Neural crest cell (in vitro differentiated cells): ENCODE data around the gene ARHGAP15. TPM values are rescaled to one million over a fixed set of nuclear protein-coding genes. Genes with fewer than 3 reads are reported as not detected.

ENCODE experiments used
- DNase-seq: peaks from one replicate; pipeline ENCODE4 v3.0.0; 2021; ENCODE audit warnings: low read depth, mixed read lengths, low spot score
- H3K27ac Mint-ChIP-seq: one replicate; pipeline ENCODE4 v1.8.0; 2021; ENCODE audit warnings: mild to moderate bottlenecking, mixed read lengths; ENCODE audit not compliant: unreplicated experiment
- H3K27me3 Mint-ChIP-seq: 2 replicates; pipeline ENCODE4 v1.8.0; 2021; ENCODE audit warnings: low read depth, mild to moderate bottlenecking, mixed read lengths
- H3K36me3 Mint-ChIP-seq: 2 replicates; pipeline ENCODE4 v1.8.0; 2021; ENCODE audit warnings: low read depth, mild to moderate bottlenecking, mixed read lengths
- H3K4me1 Mint-ChIP-seq: 2 replicates; pipeline ENCODE4 v1.8.0; 2021; ENCODE audit warnings: mixed read lengths
- H3K4me3 Mint-ChIP-seq: one replicate; pipeline ENCODE4 v1.8.0; 2021; ENCODE audit warnings: mild to moderate bottlenecking, mixed read lengths
- H3K9me3 Mint-ChIP-seq: 2 replicates; pipeline ENCODE4 v1.8.0; 2021; ENCODE audit warnings: mixed read lengths
- total RNA-seq: library from RNA; stranded (reverse); gene quantifications from 2 replicates; pipeline ENCODE4 v1.2.1, GENCODE V29; 2021
- TF ChIP-seq, protein P1 (sequence below): fragments of 200-600 bp; sonication (generic); conservative IDR thresholded peaks from 2 replicates; pipeline ENCODE4 v1.5.0; 2021; ENCODE audit warnings: antibody characterized with exemption, mild to moderate bottlenecking

Gene ARHGAP15
- total RNA-seq, 1 donor from 2014 or later, result 2.8 TPM

DNA sequence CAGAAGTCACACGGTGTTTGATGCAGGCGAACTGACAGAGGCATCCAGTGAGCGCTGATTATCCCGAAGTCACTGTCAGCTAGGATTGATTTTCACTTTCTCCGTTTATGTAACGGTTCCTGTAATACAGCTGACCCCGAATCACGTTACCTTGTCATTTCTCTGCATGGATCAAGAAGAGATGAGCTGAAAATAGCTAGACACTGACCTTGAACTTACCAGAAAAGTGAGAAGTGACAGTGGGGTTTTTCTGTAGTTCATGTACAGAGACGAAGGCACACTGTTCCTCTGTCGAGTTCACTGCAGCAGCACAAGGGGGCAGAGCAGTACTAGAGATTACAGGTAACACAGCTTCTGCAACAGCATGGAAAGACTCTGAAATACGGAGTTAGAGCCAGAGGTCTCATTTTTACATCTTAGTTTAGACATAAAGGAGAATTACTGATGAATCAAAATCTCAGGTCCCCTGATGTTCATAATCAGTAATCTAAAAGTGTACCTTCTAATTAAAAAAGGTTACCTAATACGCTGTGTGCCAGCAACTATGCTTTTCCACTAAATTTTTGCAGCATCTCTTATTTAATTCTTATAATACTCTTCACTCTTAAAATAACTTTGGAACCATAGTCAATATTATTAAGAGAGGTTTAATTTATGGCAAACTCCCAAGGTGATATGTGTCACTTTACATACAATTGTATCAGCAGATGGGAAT, 33.1 kb downstream of the ARHGAP15 start:
- peak; percentile 24 for DNase-seq
- Mint-ChIP-seq H3K27ac (no peak overlapping the region), H3K4me1 (peaks cover 13% of the 10 kb centered on the region), H3K4me3 (no peak overlapping the region), H3K27me3 (peaks cover 3% of the 10 kb centered on the region), H3K9me3 (no peaks in the 10 kb centered on the region), H3K36me3 (no peaks in the 10 kb centered on the region)
- TF ChIP-seq, protein P1, sequence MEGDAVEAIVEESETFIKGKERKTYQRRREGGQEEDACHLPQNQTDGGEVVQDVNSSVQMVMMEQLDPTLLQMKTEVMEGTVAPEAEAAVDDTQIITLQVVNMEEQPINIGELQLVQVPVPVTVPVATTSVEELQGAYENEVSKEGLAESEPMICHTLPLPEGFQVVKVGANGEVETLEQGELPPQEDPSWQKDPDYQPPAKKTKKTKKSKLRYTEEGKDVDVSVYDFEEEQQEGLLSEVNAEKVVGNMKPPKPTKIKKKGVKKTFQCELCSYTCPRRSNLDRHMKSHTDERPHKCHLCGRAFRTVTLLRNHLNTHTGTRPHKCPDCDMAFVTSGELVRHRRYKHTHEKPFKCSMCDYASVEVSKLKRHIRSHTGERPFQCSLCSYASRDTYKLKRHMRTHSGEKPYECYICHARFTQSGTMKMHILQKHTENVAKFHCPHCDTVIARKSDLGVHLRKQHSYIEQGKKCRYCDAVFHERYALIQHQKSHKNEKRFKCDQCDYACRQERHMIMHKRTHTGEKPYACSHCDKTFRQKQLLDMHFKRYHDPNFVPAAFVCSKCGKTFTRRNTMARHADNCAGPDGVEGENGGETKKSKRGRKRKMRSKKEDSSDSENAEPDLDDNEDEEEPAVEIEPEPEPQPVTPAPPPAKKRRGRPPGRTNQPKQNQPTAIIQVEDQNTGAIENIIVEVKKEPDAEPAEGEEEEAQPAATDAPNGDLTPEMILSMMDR, result peak; percentile 79

DNA sequence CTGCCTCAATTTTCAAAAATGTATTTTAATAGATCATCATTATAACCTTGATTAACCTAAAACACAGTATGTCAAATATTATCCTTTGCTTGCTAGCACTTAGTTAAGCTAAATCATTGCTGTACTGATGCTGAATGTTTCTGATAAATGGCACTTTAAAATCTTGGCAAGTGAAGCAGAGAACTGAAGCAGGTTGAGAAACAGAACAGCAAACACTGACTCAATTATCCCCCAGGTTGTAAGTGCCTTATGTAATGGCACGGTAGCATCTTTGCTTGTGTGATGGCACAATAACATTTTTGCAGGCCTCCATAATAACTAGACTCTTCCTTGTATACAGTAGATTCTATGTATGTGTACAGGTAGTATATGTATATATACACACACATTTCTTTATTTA, 33.8 kb downstream of the ARHGAP15 start:
- Mint-ChIP-seq H3K4me1 (peaks cover 13% of the 10 kb centered on the region), H3K27ac (no peak overlapping the region), H3K4me3 (no peak overlapping the region), H3K9me3 (no peaks in the 10 kb centered on the region), H3K27me3 (peaks cover 3% of the 10 kb centered on the region), H3K36me3 (no peaks in the 10 kb centered on the region)
- DNase-seq, result no peak
- TF ChIP-seq, protein P1, result no peak

DNA sequence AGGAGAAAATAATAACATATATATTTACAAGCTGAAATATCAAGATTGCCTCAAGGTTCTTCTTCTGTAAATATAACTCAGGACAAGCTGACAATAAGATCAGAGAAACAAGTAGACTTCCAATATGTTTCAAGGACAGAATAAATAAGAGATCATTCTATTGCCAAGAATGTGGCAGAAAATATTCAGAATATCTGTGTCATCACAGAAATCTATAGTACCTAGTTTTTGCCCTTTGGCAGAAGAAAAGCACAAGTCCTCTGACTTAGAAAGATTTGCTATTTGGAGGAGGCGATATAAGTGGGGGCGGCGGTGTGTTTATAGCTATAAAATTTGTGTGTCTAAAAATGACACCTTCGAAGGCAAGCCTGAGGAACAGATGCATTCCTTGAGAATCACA, 34.3 kb downstream of the ARHGAP15 start:
- Mint-ChIP-seq H3K27me3 (peaks cover 3% of the 10 kb centered on the region), H3K36me3 (no peaks in the 10 kb centered on the region), H3K4me1 (peaks cover 13% of the 10 kb centered on the region), H3K27ac (no peak overlapping the region), H3K9me3 (no peaks in the 10 kb centered on the region), H3K4me3 (no peak overlapping the region)
- DNase-seq, result no peak
- TF ChIP-seq, protein P1, result no peak

GRCh38 chr2:143165291-143165690, 36.1 kb downstream of the ARHGAP15 start:
- Mint-ChIP-seq H3K36me3 (no peaks in the 10 kb centered on the region), H3K27me3 (peaks cover 3% of the 10 kb centered on the region), H3K4me1 (peaks cover 13% of the 10 kb centered on the region), H3K9me3 (no peaks in the 10 kb centered on the region), H3K4me3 (no peak overlapping the region), H3K27ac (no peak overlapping the region)
- DNase-seq, result no peak
- TF ChIP-seq, protein P1, result no peak

DNA sequence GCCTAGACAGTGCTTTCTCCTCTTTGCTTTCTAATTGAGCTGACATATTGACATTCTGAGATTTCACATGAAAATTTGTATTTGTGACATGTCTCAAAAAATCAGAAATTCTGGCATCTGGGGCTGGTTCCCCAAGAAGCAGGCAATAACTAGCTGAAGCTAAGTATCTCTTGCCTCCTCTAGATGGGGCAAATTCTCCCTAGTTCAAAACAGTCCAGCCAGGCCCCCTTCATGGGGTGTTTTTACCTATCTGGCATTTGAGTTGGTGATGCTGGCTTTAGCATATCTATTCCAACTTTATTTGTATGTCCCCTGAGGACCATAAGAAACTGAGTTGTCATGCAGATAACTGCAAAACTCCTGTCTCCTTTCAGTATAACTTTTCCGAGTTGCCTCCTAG, 39.9 kb downstream of the ARHGAP15 start:
- no peak for DNase-seq
- Mint-ChIP-seq H3K27me3 (no peaks in the 10 kb centered on the region), H3K27ac (no peak overlapping the region), H3K36me3 (no peaks in the 10 kb centered on the region), H3K4me3 (no peak overlapping the region), H3K4me1 (no peaks in the 10 kb centered on the region), H3K9me3 (no peaks in the 10 kb centered on the region)
- TF ChIP-seq, protein P1, result no peak
